T-cell (primary cell): ENCODE measurements around the gene LIPI. TPM values are rescaled to one million over a fixed set of nuclear protein-coding genes. Genes with fewer than 3 reads are reported as not detected.

Experiments
- ATAC-seq, 4 experiments: fragments of 200-7000 bp in 3 of 4; fragments of 150-1000 bp in 1 of 4; cut with Tn5 transposase; replicated peaks in 1 of 4; 1 replicate in 3 of 4; 2 replicates in 1 of 4; pipeline ENCODE4 v1.10.0; 2021; ENCODE audit warnings: moderate library complexity in 3 of 4, mild to moderate bottlenecking in 2 of 4, moderate number of reproducible peaks in 1 of 4
- CTCF ChIA-PET, 2 donors: fragments of 300-600 bp; sonication (Branson Sonifier 250); formaldehyde crosslinking; loops; one replicate each; lab custom pipeline; 2022; ENCODE audit warnings: antibody characterized with exemption in 2 of 2; lab: Charles Lee
- POLR2A ChIA-PET, 2 donors: fragments of 300-600 bp; sonication (Branson Sonifier 250); formaldehyde crosslinking; loops; one replicate each; lab custom pipeline; 2022; ENCODE audit warnings: antibody characterized with exemption in 2 of 2; lab: Charles Lee
- DNase-seq, 35 experiments: peaks; one replicate each; pipeline versions ENCODE4 v3.0.0 to v3.0.0-alpha.2; 2013 to 2023
- H3K27ac ChIP-seq: one replicate; pipeline ENCODE4 v1.5.1; 2013; ENCODE audit warnings: low read length
- H3K27me3 ChIP-seq, 2 experiments: replicated peaks in 1 of 2; 1 replicate in 1 of 2; 2 replicates in 1 of 2; pipeline versions ENCODE4 v1.6.1 to v1.7.0; 2013; ENCODE audit warnings: low read length in 1 of 2, mixed read lengths in 1 of 2; ENCODE audit not compliant: control insufficient read depth in 2 of 2, insufficient read depth in 2 of 2; ENCODE audit errors: extremely low read depth in 1 of 2
- H3K36me3 ChIP-seq, 2 donors: 1 replicate in 1 of 2; 2 replicates in 1 of 2; pipeline versions ENCODE4 v1.6.1 to v1.7.0; 2013; ENCODE audit warnings: low read length in 1 of 2; ENCODE audit not compliant: control insufficient read depth in 2 of 2, insufficient read depth in 1 of 2; ENCODE audit errors: extremely low read depth in 1 of 2
- H3K4me1 ChIP-seq, 2 experiments: 1 replicate in 1 of 2; 2 replicates in 1 of 2; pipeline versions ENCODE4 v1.6.1 to v1.7.0; 2013; ENCODE audit warnings: low read length in 2 of 2, mixed read lengths in 1 of 2; ENCODE audit not compliant: insufficient read depth in 2 of 2, control insufficient read depth in 1 of 2; ENCODE audit errors: extremely low read depth in 1 of 2
- H3K4me3 ChIP-seq, 2 donors: 1 replicate in 1 of 2; 2 replicates in 1 of 2; pipeline versions ENCODE4 v1.5.1 to v1.7.0; 2013; ENCODE audit warnings: mild to moderate bottlenecking in 2 of 2, low read length in 1 of 2, moderate library complexity in 1 of 2; ENCODE audit not compliant: control insufficient read depth in 1 of 2; ENCODE audit errors: extremely low read depth in 1 of 2
- H3K9me3 ChIP-seq: 2 replicates; pipeline ENCODE4 v1.7.0; 2013
- H3K27ac Mint-ChIP-seq, 2 donors: one replicate each; pipeline ENCODE4 v1.8.0; 2020 to 2021; ENCODE audit warnings: mild to moderate bottlenecking in 2 of 2, mixed read lengths in 2 of 2
- H3K27me3 Mint-ChIP-seq, 2 donors: one replicate each; pipeline ENCODE4 v1.8.0; 2021 to 2022; ENCODE audit warnings: mixed read lengths in 2 of 2
- H3K36me3 Mint-ChIP-seq: one replicate; pipeline ENCODE4 v1.8.0; 2021; ENCODE audit warnings: mixed read lengths
- H3K4me1 Mint-ChIP-seq, 3 donors: one replicate each; pipeline ENCODE4 v1.8.0; 2020 to 2022; ENCODE audit warnings: mixed read lengths in 3 of 3, mild to moderate bottlenecking in 1 of 3
- H3K4me3 Mint-ChIP-seq, 3 donors: one replicate each; pipeline ENCODE4 v1.8.0; 2020 to 2022; ENCODE audit warnings: mild to moderate bottlenecking in 3 of 3, mixed read lengths in 3 of 3, moderate library complexity in 3 of 3
- H3K9me3 Mint-ChIP-seq, 3 donors: one replicate each; pipeline ENCODE4 v1.8.0; 2020 to 2022; ENCODE audit warnings: mixed read lengths in 3 of 3
- WGBS: methylation state at CpG from one replicate; pipeline ENCODE4 v1.1.5; 2013; ENCODE audit warnings: missing lambda C conversion rate; ENCODE audit not compliant: insufficient coverage; 5-methylcytosine and 5-hydroxymethylcytosine counted together
- total RNA-seq, 35 experiments: library from RNA in 6 of 35; stranded (reverse) in 6 of 35; fragments of 120-200 nt in 1 of 35; gene quantifications; one replicate each; pipeline versions ENCODE4 v1.2.1 to v1.2.4 and lab custom pipeline; 2013 to 2026

Gene LIPI
- total RNA-seq, 5 donors from 2014 or later (not counting 1 experiment from before 2014, with no cell fraction given) = not detected

- DNase-seq = no peak
- no peak overlapping the region for H3K27ac Mint-ChIP-seq
- H3K9me3 ChIP-seq = no peaks in the 10 kb centered on the region
- ATAC-seq = no peak
- H3K27ac ChIP-seq = no peak overlapping the region
- peak overlapping the region in 1 of 3 donors; percentile 23 for H3K4me3 Mint-ChIP-seq
- peaks cover 0 to 20% (median 3%) of the 10 kb centered on the region in 3 donors for H3K9me3 Mint-ChIP-seq
- CTCF ChIA-PET = no interaction called here
- H3K27me3 Mint-ChIP-seq = no peaks in the 10 kb centered on the region
- H3K36me3 ChIP-seq = no peaks in the 10 kb centered on the region
- H3K36me3 Mint-ChIP-seq = no peaks in the 10 kb centered on the region
- peaks cover 0 to 3% of the 10 kb centered on the region in 2 experiments for H3K27me3 ChIP-seq
- POLR2A ChIA-PET = no interaction called here
- no peaks in the 10 kb centered on the region for H3K4me1 ChIP-seq
- H3K4me3 ChIP-seq = no peak overlapping the region
- WGBS = 96% methylated on average over 32 of the region's 32 CpGs
- H3K4me1 Mint-ChIP-seq = peaks cover 0 to 9% (median 0%) of the 10 kb centered on the region in 3 donors
Observed at GRCh38 chr21:14075346-14076142, 135.2 kb downstream of the LIPI start.

DNA sequence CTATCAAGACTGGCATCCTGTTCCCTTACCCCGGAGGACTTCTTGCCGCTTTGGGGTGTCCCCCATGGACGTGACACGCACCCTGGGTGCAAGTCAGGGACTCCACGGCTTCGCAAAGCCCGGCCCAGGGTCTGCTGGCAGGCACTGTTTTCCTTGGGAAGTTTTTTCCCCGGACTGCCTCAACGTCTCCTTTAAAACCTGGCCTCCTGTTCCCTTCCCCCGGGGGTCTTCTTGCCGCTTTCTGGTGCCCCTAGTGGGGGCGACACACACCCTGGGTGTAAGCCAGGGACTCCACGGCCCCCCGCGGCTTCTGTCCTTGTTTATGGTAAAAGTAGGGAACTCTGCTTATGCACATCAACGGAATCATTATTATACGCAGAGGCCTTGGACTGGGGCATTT, 136.6 kb downstream of the LIPI start:
- ATAC-seq = no peak
- no peaks in the 10 kb centered on the region for H3K36me3 ChIP-seq

DNA sequence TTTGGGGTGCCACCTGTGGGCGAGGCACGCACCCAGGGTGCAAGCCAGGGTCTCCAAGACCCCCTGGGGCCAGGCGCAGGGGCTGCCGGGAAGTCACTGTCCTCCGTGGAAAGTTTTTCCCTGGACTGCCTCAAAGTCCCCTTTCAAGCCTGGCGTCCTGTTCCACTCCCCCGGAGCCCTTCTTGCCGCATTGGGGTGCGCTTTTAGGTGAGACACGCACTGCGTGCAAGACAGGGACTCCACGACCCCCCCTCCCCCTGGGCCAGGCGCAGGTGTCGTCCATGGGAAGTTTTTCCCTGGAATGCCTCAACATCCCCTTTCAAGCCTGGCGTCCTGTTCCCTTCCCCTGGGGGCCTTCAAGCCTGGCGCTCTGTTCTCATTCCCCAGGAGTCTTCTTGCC, 137.1 kb downstream of the LIPI start:
- Mint-ChIP-seq H3K27me3 (no peaks in the 10 kb centered on the region), H3K36me3 (no peaks in the 10 kb centered on the region), H3K27ac (no peak overlapping the region), H3K9me3 (peaks cover 0 to 13% (median 2%) of the 10 kb centered on the region in 3 donors), H3K4me3 (no peak overlapping the region), H3K4me1 (peaks cover 0 to 16% (median 0%) of the 10 kb centered on the region in 3 donors)
- POLR2A ChIA-PET = no interaction called here
- WGBS = 97% methylated on average over 6 of the region's 16 CpGs
- no peak overlapping the region for H3K27ac ChIP-seq
- H3K9me3 ChIP-seq = no peaks in the 10 kb centered on the region
- DNase-seq (no peak), ATAC-seq (no peak)
- no peaks in the 10 kb centered on the region for H3K36me3 ChIP-seq
- H3K4me3 ChIP-seq = no peak overlapping the region
- H3K4me1 ChIP-seq = no peaks in the 10 kb centered on the region
- CTCF ChIA-PET = no interaction called here
- peaks cover 0 to 3% of the 10 kb centered on the region in 2 experiments for H3K27me3 ChIP-seq

More for the DNA sequence above, 136.6 kb downstream of the LIPI start:
- Histone ChIP-seq H3K4me1 (no peaks in the 10 kb centered on the region), H3K27ac (no peak overlapping the region), H3K27me3 (peaks cover 0 to 3% of the 10 kb centered on the region in 2 experiments), H3K4me3 (no peak overlapping the region), H3K9me3 (no peaks in the 10 kb centered on the region)
- CTCF ChIA-PET = no interaction called here
- POLR2A ChIA-PET = no interaction called here
- Mint-ChIP-seq H3K9me3 (peaks cover 0 to 17% (median 3%) of the 10 kb centered on the region in 3 donors), H3K27ac (no peak overlapping the region), H3K4me3 (no peak overlapping the region), H3K36me3 (no peaks in the 10 kb centered on the region), H3K27me3 (no peaks in the 10 kb centered on the region), H3K4me1 (peaks cover 0 to 16% (median 0%) of the 10 kb centered on the region in 3 donors)
- WGBS = 98% methylated on average over 11 of the region's 17 CpGs
- no peak for DNase-seq

GRCh38 chr21:14072761-14073535, 137.8 kb downstream of the LIPI start:
- H3K9me3 ChIP-seq = no peaks in the 10 kb centered on the region
- Mint-ChIP-seq H3K27ac (no peak overlapping the region), H3K36me3 (no peaks in the 10 kb centered on the region), H3K9me3 (peaks cover 0 to 6% (median 0%) of the 10 kb centered on the region in 3 donors), H3K4me1 (peaks cover 0 to 16% (median 0%) of the 10 kb centered on the region in 3 donors), H3K4me3 (no peak overlapping the region), H3K27me3 (no peaks in the 10 kb centered on the region)
- 98% methylated on average over 40 of the region's 46 CpGs for WGBS
- no peaks in the 10 kb centered on the region for H3K36me3 ChIP-seq
- no peak overlapping the region for H3K4me3 ChIP-seq
- ATAC-seq = no peak
- H3K27me3 ChIP-seq = peaks cover 0 to 3% of the 10 kb centered on the region in 2 experiments
- H3K4me1 ChIP-seq = no peaks in the 10 kb centered on the region
- POLR2A ChIA-PET = no interaction called here
- no peak for DNase-seq
- CTCF ChIA-PET = no interaction called here
- H3K27ac ChIP-seq = no peak overlapping the region

DNA sequence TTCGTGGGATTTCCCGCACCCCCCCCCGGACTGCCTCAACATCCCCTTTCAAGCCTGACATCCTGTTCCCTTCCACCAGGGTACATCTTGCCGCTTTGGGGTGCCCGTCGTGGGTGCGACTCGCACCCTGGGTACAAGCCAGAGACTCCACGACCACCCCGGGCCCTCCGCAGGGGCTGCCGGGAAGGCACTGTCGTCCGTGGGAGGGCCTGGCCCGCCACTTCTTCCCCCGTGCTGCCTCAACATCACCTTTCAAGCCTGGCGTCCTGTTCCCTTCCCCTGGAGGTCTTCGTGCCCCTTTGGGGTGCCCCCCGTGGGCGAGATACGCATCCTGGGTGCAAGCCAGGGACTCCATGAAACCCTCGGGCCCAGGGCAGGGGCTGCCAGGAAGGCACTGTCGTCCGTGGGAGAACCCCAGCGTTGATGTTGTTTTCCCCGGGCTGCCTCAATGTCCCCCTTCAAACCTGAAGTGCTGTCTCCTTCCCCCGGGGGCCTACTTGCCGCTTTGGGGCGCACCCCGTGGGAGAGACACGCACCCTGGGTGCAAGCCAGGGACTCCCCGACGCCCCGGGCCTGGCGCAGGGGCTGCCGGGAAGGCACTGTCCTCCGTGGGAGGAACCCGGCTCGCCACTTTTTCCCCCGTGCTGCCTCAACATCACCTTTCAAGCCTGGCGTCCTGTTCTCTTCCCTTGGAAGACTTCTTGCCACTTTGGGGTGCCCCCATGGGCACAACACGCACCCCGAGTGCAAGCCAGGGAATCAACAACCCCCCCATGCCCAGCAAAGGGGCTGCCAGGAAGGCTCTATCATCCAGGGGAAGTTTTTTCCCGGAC, 138.6 kb downstream of the LIPI start:
- no peaks in the 10 kb centered on the region for H3K9me3 ChIP-seq
- WGBS = 93% methylated on average over 40 of the region's 44 CpGs

GRCh38 chr21:14070968-14071367, 139.8 kb downstream of the LIPI start:
- POLR2A ChIA-PET = no interaction called here
- no peak overlapping the region for H3K4me3 Mint-ChIP-seq
- H3K27me3 ChIP-seq = peaks cover 0 to 3% of the 10 kb centered on the region in 2 experiments
- 96% methylated on average over 16 of the region's 16 CpGs for WGBS
- H3K4me3 ChIP-seq = no peak overlapping the region
- H3K27ac Mint-ChIP-seq = no peak overlapping the region
- no peak for ATAC-seq
- CTCF ChIA-PET = no interaction called here
- H3K4me1 Mint-ChIP-seq = peaks cover 0 to 17% (median 0%) of the 10 kb centered on the region in 3 donors
- no peaks in the 10 kb centered on the region for H3K36me3 ChIP-seq
- no peaks in the 10 kb centered on the region for H3K27me3 Mint-ChIP-seq
- H3K9me3 Mint-ChIP-seq = no peaks in the 10 kb centered on the region
- no peaks in the 10 kb centered on the region for H3K4me1 ChIP-seq
- DNase-seq = no peak
- H3K36me3 Mint-ChIP-seq = no peaks in the 10 kb centered on the region
- no peaks in the 10 kb centered on the region for H3K9me3 ChIP-seq
- H3K27ac ChIP-seq = no peak overlapping the region

More for the DNA sequence above, 138.6 kb downstream of the LIPI start:
- Histone ChIP-seq H3K36me3 (no peaks in the 10 kb centered on the region), H3K4me1 (no peaks in the 10 kb centered on the region), H3K27me3 (peaks cover 0 to 3% of the 10 kb centered on the region in 2 experiments), H3K4me3 (no peak overlapping the region), H3K27ac (no peak overlapping the region)
- Mint-ChIP-seq H3K9me3 (peaks cover 0 to 5% (median 0%) of the 10 kb centered on the region in 3 donors), H3K4me3 (no peak overlapping the region), H3K4me1 (peaks cover 0 to 17% (median 0%) of the 10 kb centered on the region in 3 donors), H3K27me3 (no peaks in the 10 kb centered on the region), H3K36me3 (no peaks in the 10 kb centered on the region), H3K27ac (no peak overlapping the region)
- POLR2A ChIA-PET = no interaction called here
- CTCF ChIA-PET = no interaction called here
- ATAC-seq (no peak), DNase-seq (no peak)
